Neural cell (in vitro differentiated cells): ENCODE results near the gene NPR2.

Experiments used
- EZH2 ChIP-seq: fragments of 200-600, 300-800 bp; shearing (Covaris generic), sonication (generic); IDR thresholded peaks from 2 replicates; pipeline ENCODE4 v1.6.1; 2014; ENCODE audit warnings: antibody characterized with exemption, low read length, borderline replicate concordance, mild to moderate bottlenecking; ENCODE audit not compliant: insufficient read depth, poor library complexity, severe bottlenecking
- POLR2AphosphoS5 ChIP-seq: IDR thresholded peaks from 2 replicates; pipeline ENCODE4 v1.6.1; 2012
- TAF1 ChIP-seq: IDR thresholded peaks from 2 replicates; pipeline ENCODE4 v1.6.1; 2012; ENCODE audit warnings: low read depth
- TF ChIP-seq, protein P1 (sequence below): fragments of 450-650 bp; IDR thresholded peaks from 2 replicates; pipeline ENCODE4 v1.5.1; 2014; ENCODE audit warnings: antibody characterized with exemption, mild to moderate bottlenecking, moderate library complexity; ENCODE audit not compliant: poor library complexity, severe bottlenecking

GRCh38 chr9:35757226-35757891 lies 34.0 kb upstream of the NPR2 start:
- no peak for TF ChIP-seq EZH2
- TF ChIP-seq, protein P1, sequence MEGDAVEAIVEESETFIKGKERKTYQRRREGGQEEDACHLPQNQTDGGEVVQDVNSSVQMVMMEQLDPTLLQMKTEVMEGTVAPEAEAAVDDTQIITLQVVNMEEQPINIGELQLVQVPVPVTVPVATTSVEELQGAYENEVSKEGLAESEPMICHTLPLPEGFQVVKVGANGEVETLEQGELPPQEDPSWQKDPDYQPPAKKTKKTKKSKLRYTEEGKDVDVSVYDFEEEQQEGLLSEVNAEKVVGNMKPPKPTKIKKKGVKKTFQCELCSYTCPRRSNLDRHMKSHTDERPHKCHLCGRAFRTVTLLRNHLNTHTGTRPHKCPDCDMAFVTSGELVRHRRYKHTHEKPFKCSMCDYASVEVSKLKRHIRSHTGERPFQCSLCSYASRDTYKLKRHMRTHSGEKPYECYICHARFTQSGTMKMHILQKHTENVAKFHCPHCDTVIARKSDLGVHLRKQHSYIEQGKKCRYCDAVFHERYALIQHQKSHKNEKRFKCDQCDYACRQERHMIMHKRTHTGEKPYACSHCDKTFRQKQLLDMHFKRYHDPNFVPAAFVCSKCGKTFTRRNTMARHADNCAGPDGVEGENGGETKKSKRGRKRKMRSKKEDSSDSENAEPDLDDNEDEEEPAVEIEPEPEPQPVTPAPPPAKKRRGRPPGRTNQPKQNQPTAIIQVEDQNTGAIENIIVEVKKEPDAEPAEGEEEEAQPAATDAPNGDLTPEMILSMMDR, result no peak
- no peak for TF ChIP-seq TAF1
- no peak for TF ChIP-seq POLR2AphosphoS5
